T-helper 9 cell (primary cell): ENCODE measurements around the gene EMP3.
A peak's percentile ranks its signal among the peaks of the same experiment; 100 is the strongest.

Source experiments
- DNase-seq: peaks from one replicate; pipeline ENCODE4 v3.0.0-alpha.2; 2020

The EMP3 gene

DNA sequence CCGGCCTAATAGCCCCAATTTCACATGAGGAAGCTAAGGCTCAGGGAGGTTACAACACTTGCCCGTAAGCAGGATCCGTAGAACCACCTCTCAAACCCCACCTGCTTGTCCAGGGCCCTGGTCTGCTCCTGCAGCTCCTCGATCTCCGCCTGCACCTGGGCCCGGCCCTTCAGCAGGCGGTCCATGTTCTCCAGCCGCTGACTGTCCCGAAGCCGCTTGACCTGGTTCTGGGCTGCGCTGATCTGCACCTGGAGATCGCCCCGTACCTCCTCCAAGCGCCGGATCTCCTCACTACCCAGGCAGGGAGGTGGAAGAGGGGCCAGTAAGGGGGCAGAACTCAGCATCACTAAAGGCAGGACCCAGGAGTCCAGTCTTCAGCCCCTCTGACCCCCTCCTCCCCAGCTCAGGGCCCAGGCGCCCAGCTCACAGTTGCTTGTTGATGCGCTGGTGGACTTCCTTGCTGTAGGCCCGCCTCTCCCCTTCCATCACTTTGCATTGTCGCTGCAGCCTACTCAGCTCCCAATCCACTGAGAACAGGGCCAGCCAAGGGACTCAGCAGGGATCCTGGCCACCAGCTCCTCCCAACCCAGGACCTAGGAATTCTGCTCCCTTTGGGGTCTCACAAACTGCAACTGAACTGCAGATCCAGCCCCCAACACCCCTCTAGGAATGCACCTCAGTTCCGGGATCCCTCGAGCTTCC, 6.9 kb upstream of the EMP3 start:
- no peak for DNase-seq

DNA sequence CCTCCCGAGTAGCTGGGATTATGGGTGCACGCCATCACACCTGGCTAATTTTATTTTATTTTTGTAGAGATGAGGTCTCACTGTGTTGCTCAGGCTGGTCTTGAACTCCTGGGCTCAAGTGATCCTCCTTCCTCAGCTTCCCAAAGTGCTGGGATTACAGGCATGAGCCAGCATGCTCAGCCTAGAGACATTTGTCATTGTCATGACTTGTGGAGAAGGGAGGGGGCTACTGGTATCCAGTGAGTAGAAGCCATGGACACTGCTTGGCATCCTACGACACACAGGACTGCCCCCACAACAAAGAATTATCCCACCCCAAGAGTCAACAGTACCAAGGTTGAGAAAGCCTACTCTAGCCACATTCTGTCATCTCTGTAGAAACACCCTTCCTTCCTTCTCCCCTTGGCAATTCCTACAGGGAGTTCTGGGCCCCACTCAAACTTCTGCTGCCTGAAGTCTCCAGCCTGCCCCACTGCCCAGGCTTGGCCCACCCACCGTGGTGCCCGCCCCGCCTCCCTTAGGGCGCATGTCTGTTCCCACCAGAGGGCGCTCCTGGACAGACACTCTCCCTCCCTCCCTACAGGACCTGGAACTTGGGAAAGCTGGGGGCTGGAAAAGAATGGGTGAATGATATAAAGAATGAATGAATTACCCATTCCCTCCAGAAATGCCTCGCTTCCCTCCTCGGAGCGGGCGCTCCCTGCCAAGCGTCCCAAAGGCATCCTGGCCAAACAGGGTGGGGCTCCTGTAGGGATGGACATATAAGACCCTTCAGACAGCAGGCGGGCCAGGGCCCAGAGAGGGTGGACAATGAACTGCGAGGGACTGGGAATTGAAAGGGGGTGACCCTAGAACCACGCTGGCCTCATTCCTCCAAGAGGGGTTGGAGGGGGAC, 5.5 kb upstream of the EMP3 start:
- DNase-seq = peak; percentile 82

DNA sequence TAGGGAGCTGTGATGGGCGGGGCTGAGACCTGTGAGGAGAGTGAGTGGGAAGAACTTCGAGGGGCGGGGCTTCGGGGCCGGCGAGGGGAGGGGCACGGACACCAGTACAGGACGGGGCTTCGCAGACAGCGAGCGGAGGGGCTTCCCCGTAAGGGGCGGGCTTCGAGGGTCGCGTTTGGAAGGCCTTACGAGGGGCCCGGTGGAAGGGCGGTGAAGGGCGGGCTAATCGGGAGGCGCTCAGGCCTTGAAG, 4.1 kb upstream of the EMP3 start:
- peak; percentile 96 for DNase-seq

DNA sequence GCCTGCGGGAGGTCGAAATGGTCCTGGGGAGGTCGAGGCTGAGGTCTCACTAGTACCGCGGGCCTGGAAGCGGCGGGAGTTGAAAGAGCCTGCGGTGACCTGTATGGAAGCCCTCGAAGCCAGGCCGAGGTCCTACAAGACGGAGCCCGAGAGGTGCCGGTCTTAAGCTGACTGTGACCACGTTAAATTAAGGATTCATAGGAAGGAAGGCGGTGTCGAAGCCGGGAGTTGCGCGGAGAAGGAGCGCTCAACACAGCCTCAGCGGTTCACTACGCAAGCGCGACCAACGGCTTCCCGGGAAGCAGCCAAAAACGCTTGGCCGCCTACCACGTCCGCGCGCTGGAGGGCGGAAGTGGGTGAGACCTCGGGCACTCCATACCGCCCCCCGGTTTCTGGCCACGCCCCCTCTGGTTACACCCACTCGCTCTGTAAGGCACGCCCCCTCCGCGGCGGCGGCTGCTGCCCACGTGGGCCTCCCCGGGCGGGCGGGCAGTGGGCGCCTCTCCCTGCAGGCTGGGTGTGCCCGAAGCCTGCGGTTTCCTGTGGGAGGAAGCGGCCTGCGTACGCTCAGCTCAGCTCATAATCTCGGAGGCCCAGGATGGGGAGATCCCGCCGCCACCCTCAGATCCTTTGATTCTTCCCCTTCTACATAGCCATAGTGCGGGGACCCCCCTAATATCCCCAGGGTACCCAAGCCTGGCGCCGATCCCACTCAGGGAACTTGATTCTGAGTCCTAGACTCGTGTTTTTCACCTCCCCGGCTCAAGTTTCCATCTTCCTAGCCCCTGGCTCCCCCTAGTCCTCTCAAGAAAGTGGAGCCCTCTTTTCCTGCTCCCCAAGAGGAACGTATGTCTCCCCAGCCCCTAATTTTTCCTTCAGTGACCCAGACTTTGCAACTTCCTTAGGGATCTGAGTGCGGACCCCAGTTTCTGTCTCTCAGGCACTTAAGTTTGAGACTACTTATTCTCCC, 3.4 kb upstream of the EMP3 start:
- DNase-seq = peak; percentile 99

DNA sequence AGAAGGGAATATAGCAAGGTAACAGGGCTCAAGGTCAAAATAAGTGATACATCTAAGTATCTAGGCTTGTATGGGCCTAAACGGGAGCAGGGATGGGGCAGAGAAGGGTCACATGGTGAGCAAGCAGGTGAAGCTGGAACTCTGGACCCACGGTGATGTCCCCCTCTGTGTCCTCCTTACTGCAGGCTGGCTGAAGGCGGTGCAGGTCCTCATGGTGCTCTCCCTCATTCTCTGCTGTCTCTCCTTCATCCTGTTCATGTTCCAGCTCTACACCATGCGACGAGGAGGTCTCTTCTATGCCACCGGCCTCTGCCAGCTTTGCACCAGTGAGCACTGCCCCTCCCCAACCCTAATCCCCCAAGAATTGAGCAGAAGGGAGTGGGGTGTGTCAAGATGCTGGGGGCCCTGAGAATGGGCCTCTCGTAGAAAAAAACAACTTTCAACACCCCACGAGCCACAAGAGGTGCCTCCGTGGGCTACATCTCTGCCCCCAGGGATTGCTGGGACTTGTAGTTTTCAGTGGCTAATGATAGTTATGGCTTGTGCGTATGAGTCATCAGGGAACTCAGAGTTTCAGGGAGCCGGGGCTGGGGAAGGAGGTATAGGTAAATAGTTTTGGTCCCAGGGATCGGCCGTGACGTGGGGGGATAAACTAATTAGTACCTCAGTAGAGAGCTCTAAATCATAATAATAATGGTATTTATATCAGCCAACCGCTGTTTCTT, 4.0 kb downstream of the EMP3 start:
- peak; percentile 36 for DNase-seq

DNA sequence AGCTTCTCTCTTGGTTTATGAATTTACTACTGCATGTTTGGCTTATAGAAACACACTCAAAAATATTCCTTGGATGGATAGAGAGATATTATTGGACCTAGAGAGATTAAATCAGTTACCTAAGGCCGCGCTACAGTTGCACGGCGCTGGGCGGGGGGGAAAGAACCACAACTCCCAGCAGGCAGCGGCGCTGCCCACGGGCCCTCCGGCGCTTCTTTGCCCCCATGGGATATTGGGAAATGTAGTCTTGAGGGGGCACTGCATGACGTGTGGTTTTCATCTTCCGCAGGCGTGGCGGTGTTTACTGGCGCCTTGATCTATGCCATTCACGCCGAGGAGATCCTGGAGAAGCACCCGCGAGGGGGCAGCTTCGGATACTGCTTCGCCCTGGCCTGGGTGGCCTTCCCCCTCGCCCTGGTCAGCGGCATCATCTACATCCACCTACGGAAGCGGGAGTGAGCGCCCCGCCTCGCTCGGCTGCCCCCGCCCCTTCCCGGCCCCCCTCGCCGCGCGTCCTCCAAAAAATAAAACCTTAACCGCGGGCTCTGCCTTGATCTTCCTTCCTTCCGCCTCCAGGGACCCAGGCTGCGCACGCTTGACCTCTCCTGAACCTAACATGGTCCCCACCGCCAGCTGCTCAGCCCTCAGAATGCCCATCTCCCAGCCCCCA, 4.8 kb downstream of the EMP3 start:
- DNase-seq = peak; percentile 72

DNA sequence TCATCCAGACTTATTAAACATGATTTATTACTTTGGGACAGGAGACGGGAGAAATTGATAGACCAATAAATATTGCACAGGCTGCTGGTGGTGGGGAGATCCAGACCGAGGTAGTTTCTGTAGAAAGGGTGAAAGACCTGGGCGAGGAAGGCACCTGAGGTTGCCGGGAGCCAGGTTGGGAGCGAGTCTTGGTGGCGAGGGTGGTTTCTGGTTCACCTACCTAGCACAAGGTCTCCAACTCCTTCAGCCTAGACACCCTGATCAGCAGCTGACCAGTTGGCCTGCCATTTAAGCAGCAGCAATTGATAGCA, 7.0 kb downstream of the EMP3 start:
- no peak for DNase-seq

DNA sequence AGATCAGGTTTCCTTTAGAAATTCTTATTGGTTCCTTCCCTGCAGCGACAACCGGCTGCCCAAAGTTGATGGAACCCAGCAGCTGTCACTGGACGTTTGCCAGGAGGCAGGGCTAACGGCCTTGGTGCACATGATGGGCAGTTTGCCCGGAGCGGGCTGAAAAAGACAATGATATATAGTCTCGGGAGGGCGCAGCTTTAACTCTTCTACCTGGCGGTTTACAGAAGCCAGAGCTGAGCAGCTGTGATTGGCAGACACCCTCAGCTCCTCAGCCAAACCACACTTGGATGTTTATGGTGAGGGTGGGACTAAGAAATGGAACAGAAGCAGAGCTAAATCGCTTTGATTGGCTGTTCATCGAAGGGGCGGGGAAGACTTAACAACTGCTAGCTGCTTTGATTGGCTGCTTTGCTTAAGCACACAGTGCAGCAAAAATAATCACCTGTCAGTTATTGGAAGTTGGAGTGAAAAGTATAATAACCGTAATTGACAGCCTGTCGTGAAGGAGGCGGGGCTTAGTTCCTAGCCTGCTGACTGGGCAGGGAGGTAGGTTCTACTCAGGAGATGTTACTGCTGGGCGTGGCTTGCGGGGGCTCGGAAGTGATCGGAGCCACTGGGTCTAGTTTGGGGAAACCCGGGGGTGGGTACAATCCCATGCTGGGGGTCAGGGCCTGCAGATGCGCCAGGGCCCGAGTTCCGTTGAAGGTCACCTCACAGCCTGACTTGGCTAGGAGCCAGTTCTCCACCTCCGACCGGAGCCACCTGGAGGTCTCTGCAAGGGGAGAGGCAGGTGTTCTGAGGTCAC, 7.5 kb downstream of the EMP3 start:
- DNase-seq = peak; percentile 89

DNA sequence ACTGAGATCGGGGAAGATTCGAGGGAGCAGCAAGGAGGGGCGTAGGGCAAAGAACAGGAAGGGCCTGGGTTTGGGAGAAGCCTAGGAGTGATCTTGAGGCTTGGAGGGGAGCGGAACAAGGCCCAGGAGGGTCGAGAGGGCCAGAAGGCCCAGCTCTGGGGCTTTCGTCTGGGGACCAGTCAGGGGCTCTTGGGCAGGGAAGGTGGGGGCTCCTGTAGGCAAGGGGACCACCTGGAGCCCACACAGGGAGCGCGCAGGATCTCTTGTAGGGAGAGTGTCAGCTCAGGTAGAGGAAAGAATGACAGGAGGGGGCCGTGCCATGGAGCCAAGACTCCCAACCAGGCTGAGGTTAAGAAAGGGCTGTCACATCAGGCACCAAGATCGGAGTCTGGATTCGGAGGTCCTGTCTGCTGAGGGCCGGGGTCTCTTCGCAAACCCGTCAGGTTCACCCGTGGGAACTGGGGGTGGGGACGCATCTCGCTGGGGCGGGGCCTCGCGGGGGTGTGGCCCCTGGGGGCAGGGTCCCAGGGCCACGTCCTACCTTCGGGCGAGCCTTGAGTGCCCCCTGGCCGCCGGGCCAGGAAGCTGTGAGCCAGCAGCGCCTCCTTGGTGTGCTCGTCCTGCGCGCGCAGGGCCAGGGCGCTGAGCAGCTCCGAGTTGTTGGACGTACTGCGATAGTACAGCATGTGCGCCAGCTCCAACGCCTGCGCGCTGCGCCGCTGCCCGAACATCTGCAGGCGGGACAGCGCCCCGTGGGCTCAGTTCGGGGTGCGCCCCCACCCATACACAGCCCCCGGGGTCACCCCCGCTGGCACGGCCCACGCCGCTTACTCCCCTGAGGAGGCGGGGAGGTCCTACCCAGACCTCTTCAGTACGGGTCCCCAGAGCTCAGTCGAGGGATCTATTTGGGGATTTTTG, 8.4 kb downstream of the EMP3 start:
- peak; percentile 88 for DNase-seq

DNA sequence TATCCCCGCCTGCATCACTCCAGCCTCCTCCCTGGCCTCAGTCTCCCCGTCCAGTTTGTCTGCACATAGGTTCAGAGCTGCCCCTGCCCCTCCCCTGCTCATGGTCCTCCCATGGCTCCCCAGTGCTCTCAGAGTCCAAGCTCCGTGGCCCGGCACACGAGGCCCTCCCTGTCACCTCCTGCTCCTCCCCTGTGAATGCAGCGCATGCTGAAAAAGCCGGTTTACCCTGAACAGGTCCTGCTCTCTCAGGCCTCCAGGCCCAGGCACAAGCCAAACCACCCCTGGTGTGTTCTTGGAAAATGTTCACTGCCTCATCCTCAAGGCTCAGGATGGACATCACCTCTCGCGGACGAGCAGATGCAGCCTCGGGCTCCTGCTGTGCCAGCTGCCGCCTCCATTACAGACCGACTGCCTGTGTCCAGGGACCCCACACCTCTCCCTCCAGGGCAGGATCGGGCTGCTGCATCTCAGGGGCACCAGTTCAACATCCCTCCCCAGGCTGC, 13.0 kb downstream of the EMP3 start:
- DNase-seq = no peak

DNA sequence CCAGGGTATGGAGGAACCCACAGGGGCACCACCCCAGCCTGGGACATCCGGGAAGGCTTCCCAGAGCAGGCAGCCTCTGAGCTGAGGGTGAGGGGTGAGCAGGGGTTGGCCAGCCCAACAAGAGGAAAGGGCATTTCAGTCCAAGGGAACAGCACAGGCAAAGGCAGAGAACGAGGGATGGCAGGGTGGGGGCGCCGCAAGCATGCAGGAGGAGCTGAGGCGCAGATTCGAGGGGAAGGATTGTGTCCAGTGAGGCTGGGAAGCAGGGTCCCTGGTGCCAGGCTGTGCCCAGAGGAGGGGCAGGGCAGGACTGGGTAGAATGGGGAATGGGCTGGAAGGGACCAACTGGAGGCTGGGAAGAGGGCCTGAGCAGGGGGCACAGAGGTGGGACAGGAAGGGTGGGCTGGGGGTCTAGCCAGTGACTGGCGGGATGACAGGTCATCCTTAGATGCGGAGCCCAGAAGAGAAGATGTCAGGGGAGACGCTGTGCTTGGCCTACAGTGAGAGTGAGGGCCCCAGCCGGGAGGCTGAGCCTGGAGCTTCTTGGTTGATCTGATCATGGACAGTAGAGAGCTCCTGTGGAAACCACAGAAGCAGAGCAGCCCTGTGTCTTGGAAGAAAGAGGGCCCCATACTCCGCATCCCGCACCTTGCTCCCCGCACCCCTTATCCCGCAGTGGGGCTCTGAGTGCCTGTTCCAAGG, 13.6 kb downstream of the EMP3 start:
- no peak for DNase-seq

DNA sequence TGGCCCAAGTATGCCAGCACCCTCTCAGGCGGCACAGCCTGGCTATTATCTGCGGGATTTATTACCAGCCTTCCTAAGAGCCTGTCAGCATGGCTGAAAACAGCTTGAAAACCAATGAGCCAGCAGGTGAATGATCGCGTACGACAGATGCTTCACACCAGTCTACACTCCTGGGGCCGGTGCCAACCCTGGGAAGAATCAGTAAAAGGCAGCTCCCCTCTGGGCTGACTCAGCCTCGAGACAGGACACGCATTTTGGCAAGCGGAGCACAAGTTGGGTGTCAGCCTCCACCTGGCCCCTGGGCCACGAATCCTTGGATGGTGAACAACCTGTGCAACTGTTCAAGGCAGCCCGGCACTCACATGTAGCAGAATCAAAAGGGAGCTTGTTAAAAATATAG, 15.6 kb downstream of the EMP3 start:
- no peak for DNase-seq

DNA sequence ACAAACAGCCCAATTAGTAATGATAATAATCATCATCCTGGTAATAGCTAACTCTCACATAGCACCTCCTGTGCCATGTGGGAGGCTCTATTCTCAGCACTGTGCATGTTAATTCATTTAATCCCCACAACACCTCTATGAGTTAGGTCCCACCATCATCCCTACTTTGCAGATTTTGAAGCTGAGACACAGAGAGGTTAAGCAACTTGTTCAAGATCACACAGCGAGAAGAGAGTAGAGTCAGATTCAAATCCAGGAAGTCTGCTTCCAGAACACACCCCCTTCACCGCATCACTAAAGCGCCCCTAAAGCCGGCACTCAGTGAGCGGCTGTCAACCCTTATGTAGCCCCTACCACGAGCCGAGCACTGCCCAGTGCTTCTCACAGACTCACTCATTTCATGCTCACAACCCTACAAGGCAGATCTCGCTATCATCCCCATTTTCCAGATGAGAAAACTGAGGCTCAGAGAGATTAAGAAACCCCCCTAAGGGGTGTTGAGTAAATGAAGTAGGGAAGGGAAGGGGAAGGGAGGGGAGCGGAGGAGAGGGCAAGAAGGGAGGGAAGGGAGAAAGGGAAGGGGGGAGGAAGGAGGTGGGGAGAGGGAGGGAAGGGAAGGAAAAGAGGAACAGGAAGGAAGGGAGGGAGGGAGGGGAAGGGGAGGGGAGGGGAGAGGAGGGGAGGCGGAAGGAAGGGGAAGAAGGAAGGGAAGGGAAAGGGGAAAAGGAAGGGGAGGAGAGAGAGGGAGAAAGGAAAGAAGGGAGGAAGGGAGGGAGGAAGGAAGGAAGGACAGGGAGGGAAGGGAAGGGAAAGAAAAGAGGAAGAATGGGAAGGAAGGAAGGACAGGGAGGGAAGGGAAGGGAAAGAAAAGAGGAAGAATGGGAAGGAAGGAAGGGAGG, 16.4 kb downstream of the EMP3 start:
- DNase-seq = no peak

DNA sequence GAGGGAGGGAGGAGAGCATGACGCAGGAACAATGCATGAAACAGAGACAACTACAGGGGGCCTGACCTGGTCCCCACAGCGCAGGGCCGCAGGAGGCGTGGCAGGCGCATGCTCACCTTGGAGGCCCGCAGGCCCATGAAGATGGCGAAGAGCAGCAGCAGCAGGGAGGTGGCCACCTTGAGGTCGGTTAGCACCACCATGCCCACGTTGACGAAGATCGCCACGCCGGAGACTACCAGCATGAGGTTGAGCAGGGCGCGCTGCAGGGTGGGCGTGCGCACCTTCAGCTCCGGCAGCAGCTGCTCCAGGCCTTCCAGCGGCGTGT, 17.0 kb downstream of the EMP3 start:
- no peak for DNase-seq

DNA sequence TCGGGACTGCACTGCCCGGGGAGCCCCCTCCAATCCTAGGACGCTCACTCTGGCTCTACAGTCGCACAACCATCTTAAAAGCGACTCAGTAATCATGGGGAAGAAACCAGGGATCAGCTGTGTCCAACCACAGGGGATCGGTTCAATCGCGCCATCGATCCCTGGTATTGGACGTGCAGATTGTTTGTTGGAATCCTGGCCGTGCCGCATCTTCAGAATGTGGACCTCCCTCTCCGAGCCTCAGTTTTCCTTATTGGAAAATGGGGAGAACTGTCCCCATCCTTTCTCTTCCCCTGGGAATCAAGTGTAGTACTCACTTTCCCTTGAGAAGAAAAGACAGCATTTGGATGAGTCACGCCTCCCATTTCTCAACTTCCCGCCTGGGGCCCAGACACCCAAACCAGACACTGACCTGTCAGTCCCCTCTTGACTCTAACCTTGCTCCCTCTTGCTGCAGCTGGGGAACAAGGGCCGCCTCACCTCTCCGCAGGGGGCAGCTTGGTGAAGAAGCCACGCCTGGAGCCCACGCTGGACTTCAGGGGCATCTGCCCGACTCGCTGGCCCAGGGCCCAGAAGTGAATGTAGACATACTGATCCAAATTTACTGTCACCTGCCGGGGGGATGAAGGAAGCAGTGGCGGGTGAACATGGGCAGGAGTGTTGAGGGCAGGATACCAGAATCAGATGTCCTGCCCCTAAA, 17.6 kb downstream of the EMP3 start:
- no peak for DNase-seq

DNA sequence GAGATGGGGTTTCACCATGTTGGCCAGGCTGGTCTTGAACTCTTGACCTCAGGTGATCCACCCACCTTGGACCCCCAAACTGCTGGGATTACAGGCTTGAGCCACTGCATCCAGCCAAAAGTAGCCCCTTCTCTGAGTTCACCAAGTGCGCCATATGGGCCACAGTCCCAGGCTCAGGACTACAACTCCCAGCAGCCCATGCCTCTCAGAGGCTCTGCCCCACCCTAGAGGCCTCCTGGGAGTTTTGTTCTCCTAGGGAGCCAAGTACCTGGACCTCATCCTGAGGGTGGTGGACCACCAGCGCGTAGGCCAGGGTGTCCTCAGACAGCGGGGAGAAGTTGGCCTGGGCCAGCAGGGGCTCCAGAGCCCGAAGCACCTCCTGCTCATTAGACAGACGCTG, 19.5 kb downstream of the EMP3 start:
- DNase-seq = no peak

DNA sequence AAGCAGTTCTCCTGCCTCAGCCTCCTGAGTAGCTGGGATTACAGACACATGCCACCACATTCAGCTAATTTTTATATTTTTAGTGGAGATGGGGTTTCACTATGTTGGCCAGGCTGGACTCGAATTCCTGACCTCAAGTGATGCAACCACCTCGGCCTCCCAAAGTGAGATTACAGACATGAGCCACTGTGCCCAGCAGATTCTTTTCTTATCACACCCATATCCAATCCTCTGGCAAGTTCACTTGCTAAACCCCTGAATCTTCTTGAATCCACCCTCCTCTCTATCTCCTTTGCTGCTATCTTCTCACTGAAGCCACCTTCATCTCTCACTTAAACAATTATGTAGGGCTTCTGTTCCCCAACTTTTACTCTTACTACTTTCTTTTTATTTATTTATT, 20.8 kb downstream of the EMP3 start:
- DNase-seq = no peak

DNA sequence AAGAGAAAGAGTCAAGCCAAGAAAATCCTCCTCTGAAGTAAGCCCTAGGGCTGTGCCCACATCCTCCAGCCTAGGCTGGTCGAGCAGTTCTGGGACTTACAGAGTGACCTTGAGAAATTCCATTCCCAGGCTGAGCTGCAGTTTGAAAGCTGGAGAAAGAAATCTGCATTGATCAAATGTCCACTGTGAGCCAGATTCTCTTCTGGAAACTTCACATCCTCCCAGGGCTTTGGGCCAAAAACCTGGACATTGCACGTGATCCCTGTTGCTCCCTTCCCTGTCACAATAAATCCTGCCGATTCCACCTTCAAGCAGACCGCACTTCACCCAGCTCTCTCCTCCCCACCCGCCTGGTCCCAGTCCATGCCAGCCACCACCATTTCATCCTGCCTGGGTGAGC, 22.7 kb downstream of the EMP3 start:
- no peak for DNase-seq
